Measurements from ENCODE around the gene CPNE5.

DNA sequence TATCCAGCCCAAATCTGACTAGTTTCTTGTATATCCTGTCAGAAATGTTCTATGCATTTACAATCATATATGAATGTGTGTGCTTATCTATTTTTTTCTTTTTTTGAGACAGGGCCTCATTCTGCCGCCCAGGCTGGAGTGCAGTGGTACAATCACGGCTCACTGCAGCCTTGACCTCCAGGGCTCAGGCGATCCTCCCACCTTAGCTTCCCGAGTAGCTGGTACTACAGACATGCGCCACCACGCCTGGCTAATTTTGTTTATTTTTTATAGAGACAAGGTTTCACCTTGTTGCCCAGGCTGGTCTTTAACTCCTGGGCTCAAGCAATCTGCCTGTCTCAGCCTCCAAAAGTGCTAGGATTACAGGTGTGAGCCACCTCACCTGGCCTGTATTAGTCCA is 144.6 kb downstream of the CPNE5 start:
- TF ChIP-seq, protein P1, sequence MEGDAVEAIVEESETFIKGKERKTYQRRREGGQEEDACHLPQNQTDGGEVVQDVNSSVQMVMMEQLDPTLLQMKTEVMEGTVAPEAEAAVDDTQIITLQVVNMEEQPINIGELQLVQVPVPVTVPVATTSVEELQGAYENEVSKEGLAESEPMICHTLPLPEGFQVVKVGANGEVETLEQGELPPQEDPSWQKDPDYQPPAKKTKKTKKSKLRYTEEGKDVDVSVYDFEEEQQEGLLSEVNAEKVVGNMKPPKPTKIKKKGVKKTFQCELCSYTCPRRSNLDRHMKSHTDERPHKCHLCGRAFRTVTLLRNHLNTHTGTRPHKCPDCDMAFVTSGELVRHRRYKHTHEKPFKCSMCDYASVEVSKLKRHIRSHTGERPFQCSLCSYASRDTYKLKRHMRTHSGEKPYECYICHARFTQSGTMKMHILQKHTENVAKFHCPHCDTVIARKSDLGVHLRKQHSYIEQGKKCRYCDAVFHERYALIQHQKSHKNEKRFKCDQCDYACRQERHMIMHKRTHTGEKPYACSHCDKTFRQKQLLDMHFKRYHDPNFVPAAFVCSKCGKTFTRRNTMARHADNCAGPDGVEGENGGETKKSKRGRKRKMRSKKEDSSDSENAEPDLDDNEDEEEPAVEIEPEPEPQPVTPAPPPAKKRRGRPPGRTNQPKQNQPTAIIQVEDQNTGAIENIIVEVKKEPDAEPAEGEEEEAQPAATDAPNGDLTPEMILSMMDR (IDR thresholded peaks at IDR 0.05): no peak
- TF ChIP-seq POLR2A (IDR thresholded peaks at IDR 0.05): no peak
